ENCODE data around the gene CD53. TPM values are rescaled to one million over a fixed set of nuclear protein-coding genes. Genes with fewer than 3 reads are reported as not detected.
"Not testable (repeated sequence)": the region's sequence is repeated elsewhere in the genome, so short reads cannot be mapped to it uniquely, and the experiment has no call there.

Gene CD53, protein sequence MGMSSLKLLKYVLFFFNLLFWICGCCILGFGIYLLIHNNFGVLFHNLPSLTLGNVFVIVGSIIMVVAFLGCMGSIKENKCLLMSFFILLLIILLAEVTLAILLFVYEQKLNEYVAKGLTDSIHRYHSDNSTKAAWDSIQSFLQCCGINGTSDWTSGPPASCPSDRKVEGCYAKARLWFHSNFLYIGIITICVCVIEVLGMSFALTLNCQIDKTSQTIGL
- total RNA-seq (1 to 10 TPM; 2.0 to 9.5 TPM), polyA plus RNA-seq (ENCODE audit: insufficient read depth, low read depth, low replicate concordance) (22.4 TPM)
- long read RNA-seq, donor 1, partial matches to known transcripts = 0 of 1 reads
- long read RNA-seq, donor 1, other reads (novel, unspliced or antisense) = 0 of 1 reads
- long read RNA-seq, donor 2, partial matches to known transcripts = 0 of 3 reads
- long read RNA-seq, donor 2, other reads (novel, unspliced or antisense) = 0 of 3 reads

DNA sequence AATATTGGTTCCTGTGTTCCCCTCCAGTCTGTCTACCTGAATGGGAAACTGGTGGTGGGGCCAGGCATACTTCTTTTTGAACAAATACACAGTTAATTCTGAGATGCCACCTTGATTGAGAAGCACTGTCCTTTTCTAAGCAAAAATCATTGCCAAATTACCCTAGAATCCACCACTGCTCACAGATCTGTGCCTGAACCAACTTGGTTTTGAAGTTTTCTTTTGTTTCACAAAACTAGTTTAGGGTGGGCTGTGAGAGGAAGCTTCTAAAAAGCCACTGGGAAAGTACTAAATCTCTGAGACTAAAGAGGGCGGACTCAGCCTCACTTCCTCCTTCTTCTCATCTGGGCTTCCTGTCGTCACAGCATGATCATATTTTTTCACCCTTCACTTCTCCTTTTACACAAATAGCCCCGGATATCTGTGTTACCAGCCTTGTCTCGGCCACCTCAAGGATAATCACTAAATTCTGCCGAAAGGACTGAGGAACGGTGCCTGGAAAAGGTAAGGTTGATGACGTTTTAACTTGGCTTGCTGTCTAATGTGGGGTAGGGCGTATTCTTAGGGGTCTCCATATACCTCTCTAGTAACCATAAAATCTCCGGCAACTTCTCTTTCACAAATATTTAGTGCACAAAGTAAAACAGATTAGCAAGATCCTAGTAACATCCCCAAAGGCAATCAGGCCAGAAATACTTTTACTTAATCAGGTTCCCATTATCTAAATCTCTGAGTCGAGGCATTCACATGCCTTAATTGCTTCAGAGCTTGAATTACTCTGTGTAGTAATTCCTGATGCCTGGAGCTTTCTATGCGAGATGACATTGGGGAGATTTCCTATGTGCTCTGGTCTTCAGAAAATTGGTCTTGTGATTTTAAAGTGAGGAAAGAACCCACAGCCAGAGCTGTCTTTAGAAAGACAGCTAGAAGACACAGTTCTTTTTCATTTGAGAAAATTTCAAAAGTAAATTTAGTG lies at the start of gene CD53:
Gene CD53 (plus strand): TSS at position 404 of the 976 bp plus-strand sequence. CDS start 18,261 bp downstream, outside the sequence.
- DNase-seq = no peak
- WGBS, 2 donors = 69 to 71% methylated on average over 11 of the region's 11 CpGs
- H3K27ac ChIP-seq = peak within 1 kb of the TSS; percentile 22 to 36

DNA sequence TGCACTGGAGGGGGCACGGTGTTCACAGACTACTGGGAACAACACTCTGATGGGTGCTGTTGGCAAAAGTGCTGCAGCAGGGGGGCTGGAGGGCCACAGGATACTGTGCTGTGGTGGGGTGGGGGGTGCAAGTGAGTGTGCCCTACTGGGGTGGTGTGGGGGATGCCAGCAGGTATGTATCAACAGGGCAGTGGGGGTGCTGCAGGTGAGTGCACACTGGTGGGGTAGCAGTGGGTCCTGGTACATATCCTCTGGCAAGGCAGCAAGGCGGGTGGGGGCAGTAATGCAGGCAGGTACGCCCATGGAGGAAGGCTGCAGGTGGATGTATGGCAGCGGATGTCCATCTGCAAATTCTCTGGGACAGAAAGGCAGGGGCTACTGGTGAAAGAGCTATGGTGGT lies 48.8 kb upstream of the CD53 start:
- TF ChIP-seq, protein P1, sequence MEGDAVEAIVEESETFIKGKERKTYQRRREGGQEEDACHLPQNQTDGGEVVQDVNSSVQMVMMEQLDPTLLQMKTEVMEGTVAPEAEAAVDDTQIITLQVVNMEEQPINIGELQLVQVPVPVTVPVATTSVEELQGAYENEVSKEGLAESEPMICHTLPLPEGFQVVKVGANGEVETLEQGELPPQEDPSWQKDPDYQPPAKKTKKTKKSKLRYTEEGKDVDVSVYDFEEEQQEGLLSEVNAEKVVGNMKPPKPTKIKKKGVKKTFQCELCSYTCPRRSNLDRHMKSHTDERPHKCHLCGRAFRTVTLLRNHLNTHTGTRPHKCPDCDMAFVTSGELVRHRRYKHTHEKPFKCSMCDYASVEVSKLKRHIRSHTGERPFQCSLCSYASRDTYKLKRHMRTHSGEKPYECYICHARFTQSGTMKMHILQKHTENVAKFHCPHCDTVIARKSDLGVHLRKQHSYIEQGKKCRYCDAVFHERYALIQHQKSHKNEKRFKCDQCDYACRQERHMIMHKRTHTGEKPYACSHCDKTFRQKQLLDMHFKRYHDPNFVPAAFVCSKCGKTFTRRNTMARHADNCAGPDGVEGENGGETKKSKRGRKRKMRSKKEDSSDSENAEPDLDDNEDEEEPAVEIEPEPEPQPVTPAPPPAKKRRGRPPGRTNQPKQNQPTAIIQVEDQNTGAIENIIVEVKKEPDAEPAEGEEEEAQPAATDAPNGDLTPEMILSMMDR (IDR thresholded peaks at IDR 0.05) = no peak
- TF ChIP-seq POLR2A (IDR thresholded peaks at IDR 0.05) = no peak
- no peak overlapping the region for H3K27ac ChIP-seq
- DNase-seq = no peak
- no peaks in the 10 kb centered on the region for H3K27me3 ChIP-seq
- no peaks in the 10 kb centered on the region for H3K9me3 ChIP-seq
- H3K4me1 ChIP-seq = no peaks in the 10 kb centered on the region
- H3K36me3 ChIP-seq (ENCODE audit: low read depth, missing control alignments) = no peaks in the 10 kb centered on the region
- no peak overlapping the region for H3K4me3 ChIP-seq
- WGBS, 2 donors = 83 to 92% methylated on average over 4 of the region's 4 CpGs
- intact Hi-C loops (cut with DNase I; ENCODE audit: low total_unique reads) = no loop called here

More for the DNA sequence above, at the start of gene CD53:
- no peaks in the 10 kb centered on the region for H3K9me3 ChIP-seq
- no peaks in the 10 kb centered on the region for H3K27me3 ChIP-seq
- H3K36me3 ChIP-seq (ENCODE audit: low read depth, missing control alignments) = no peaks in the 10 kb centered on the region
- no peak for TF ChIP-seq POLR2A (IDR thresholded peaks at IDR 0.05)
- TF ChIP-seq, protein P1 (IDR thresholded peaks at IDR 0.05) = no peak
- peak within 1 kb of the TSS; percentile 3 to 20 for H3K4me3 ChIP-seq
- intact Hi-C loops (cut with DNase I; ENCODE audit: low total_unique reads) = no loop called here
- no peaks in the 10 kb centered on the region for H3K4me1 ChIP-seq

DNA sequence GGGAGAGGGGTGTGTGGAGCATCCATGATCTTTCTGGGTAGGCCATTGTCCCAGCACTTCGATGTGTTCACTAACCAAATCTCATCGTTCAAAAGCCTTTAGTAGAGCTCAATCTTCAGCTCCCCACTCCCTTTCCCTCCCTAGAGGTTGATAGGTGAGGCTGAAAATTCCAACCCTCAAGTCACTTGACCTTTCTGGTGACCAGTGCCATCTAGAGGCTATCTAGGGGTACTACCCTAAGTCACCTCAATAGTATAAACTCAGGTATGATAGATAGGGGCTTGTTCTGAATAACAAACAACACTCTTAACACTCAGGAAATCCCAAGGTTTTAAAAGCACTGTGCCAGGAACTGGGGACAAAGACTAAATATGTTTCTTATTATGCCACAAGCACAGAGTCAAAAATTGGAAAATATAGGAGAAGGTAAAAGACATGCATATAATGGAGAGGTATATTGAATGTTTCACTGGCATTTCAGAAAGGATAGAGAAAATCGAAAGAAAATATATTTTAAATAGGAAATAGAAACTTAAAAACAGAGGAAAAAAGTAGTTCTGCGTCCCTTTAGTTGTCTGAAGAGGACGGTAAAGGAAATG lies 42.9 kb upstream of the CD53 start:
- H3K36me3 ChIP-seq (ENCODE audit: low read depth, missing control alignments) = no peaks in the 10 kb centered on the region
- 53 to 56% methylated on average over 5 of the region's 5 CpGs for WGBS, 2 donors
- DNase-seq = no peak
- no peaks in the 10 kb centered on the region for H3K9me3 ChIP-seq
- H3K27me3 ChIP-seq = no peaks in the 10 kb centered on the region
- TF ChIP-seq, protein P1 (IDR thresholded peaks at IDR 0.05) = peak in 2 of 3 experiments; percentile 28 to 50
- no peak for TF ChIP-seq POLR2A (IDR thresholded peaks at IDR 0.05)
- H3K4me1 ChIP-seq = no peaks in the 10 kb centered on the region
- no peak overlapping the region for H3K27ac ChIP-seq
- intact Hi-C loops (cut with DNase I; ENCODE audit: low total_unique reads) = no loop called here
- no peak overlapping the region for H3K4me3 ChIP-seq

DNA sequence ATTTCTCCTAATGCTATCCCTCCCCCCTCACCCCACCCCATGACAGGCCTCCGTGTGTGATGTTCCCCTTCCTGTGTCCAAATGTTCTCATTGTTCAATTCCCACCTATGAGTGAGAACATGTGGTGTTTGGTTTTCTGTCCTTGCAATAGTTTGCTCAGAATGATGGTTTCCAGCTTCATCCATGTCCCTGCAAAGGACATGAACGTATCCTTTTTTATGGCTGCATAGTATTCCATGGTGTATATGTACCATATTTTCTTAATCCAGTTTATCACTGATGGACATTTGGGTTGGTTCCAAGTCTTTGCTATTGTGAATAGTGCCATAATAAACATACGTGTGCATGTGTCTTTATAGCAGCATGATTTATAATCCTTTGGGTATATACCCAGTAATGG lies 39.2 kb upstream of the CD53 start:
- H3K4me1 ChIP-seq; H3K27me3 ChIP-seq; H3K9me3 ChIP-seq; H3K36me3 ChIP-seq (ENCODE audit: low read depth, missing control alignments); H3K27ac ChIP-seq; DNase-seq; intact Hi-C loops (cut with DNase I; ENCODE audit: low total_unique reads); H3K4me3 ChIP-seq: not testable (repeated sequence)
- 83 to 91% methylated on average over 3 of the region's 3 CpGs for WGBS, 2 donors

DNA sequence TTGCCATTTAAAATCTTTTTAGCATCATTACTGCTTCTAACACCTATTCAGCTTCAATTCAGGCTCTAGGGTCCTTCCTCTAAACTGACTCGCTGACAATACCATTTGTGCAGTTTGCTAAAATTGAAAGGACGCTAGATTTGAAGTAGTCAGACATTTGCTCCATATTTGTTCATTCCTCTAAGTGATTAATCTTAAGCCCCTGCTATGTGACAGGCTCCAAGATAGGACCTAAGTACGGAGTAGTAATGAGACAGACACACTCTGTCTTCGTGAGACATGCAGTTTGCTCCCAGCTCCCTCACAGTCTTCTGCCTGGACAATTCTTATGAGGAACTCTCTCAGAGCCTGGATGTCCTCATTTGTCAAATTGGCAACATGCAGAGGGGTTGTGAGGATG lies 26.1 kb upstream of the CD53 start:
- intact Hi-C loops (cut with DNase I; ENCODE audit: low total_unique reads) = no loop called here
- TF ChIP-seq POLR2A (IDR thresholded peaks at IDR 0.05) = no peak
- TF ChIP-seq, protein P1 (IDR thresholded peaks at IDR 0.05) = no peak
- Histone ChIP-seq H3K27ac (no peak overlapping the region), H3K4me1 (no peaks in the 10 kb centered on the region), H3K4me3 (no peak overlapping the region), H3K9me3 (no peaks in the 10 kb centered on the region), H3K27me3 (no peaks in the 10 kb centered on the region), H3K36me3 (ENCODE audit: low read depth, missing control alignments) (no peaks in the 10 kb centered on the region)
- no peak for DNase-seq
- 75 to 81% methylated on average over 4 of the region's 4 CpGs for WGBS, 2 donors

Measured in testis (tissue), 5 donors.